Measurements from ENCODE around the gene SNX12.
"Not testable (repeated sequence)": the region's sequence is repeated elsewhere in the genome, so short reads cannot be mapped to it uniquely, and the experiment has no call there.

Gene SNX12

DNA sequence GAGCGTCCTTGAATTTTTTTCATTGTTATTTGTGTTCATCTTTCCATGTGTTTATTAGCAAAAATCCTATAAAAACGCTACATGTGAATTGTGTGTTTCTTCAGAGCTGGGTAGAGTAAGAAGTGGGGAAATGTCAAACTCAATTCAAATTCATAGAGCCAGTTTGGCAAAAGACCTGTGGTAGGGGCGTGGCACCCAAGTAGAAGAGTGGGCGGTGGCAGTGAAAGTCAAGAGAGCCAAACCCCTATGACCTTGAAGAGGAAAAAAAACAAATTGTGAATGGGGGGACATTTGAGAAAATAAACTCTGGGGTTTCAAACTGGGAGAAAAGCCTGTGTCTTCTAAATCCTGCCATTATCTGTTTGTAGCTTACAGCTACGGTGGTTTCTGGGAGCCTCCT is 23.1 kb upstream of the SNX12 start:
- no peak for DNase-seq (ENCODE audit: low read depth, low spot score)

DNA sequence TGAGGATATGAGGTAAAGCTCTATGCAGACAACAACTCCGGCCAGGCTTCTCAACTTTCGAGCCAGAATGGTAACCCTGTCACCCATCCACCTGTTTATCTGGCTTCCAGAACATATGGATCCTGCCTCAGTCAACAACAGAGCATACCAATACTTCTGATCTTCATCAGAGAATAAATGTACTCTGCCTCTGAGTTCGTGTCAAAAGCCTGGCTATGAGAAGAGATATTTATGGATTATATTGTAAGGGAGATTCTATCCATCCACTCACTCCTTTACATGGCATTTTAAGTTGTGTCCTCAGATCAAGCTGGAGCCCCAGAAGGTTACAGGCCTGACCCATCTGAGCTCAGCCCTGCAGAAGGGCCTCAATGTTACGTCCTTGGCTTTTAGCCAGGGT is 17.8 kb upstream of the SNX12 start:
- no peak for DNase-seq (ENCODE audit: low read depth, low spot score)

DNA sequence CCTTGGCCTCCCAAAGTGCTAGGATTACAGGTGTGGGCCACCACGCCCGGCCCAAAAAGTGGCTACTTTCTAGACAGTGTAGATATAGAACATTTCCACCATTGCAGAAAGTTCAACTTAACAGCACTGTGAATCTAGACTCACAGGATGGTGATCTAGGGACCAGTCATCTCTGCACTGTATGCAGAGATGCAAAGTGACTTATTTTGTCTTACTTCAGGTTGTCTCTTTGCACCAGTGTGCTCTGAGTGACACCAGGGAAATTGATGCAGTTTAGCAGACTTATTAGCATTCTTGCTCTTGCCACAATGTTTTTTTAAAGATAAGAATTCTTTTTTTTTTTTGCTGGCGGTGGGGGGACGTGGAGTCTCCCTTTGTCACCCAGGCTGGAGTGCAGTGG is 14.7 kb upstream of the SNX12 start:
- DNase-seq (ENCODE audit: low read depth, low spot score) = no peak

GRCh38 chrX:71082124-71082647 is 14.1 kb upstream of the SNX12 start:
- no peak for DNase-seq (ENCODE audit: low read depth, low spot score)

DNA sequence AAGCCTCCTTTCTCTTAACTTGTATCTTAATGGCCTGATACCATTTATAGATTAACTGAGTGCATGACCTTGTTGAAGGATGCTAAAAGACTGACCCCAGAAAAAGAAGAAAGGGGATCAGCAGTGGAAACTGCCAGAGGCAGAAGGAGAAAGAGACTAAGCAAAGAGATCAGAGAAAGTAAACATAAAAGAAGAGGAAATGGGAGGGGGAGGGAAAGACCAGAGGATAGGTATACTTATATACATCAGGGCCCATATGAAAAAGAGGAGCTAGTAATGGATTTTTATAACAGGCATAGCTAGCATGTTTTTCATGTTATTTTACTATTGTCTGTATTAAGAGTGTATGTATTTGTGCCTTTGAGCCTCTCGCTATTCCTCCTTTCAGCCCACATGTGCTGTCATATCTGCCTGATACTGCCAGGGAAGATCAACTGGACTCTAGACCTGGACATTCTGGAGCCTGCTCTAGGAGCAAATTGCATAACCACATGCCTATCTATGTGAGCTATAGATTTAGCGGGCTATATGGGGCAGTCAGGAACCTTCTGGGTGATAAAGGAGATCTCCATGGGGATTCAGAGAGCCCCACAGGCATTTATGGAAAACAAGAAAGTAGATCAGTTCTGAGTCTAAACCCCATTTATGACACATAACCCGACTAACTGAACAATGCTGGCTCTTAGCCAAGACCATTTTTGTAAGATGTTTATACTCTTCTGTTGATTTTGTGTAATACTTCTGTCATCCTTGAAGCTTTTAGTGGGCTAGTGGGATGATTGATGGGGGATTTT is 13.4 kb upstream of the SNX12 start:
- DNase-seq (ENCODE audit: low read depth, low spot score) = no peak

- no peak for DNase-seq (ENCODE audit: low read depth, low spot score)
These were observed 2.4 kb upstream of the SNX12 start for GRCh38 chrX:71070531-71070930.

DNA sequence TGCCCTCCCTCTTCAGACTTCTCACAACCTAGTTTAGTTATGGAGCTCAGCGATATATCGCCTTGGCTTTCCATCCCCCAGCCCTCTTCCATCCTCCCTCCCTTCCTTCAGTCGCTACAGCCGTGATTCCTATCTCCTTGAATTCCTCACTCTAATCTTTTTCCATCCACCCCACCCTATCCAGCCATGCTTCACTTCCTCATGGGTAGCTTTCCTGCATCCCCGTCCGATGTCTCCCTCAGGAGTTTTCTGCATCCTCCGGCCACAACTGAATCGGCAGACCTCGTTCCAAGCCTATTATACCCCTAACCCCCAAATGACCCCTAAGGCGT is 456 bp downstream of the SNX12 start:
- DNase-seq (ENCODE audit: low read depth, low spot score) = no peak

GRCh38 chrX:71067089-71067488 is 1.0 kb downstream of the SNX12 start:
- DNase-seq (ENCODE audit: low read depth, low spot score) = no peak

- DNase-seq (ENCODE audit: low read depth, low spot score) = no peak
These were observed 8.0 kb downstream of the SNX12 start for GRCh38 chrX:71060127-71060526.

GRCh38 chrX:71057848-71058530 is 10.1 kb downstream of the SNX12 start:
- DNase-seq (ENCODE audit: low read depth, low spot score) = no peak

- no peak for DNase-seq (ENCODE audit: low read depth, low spot score)
These were observed 11.3 kb downstream of the SNX12 start for GRCh38 chrX:71056867-71057266.

GRCh38 chrX:71053217-71053621 is 14.9 kb downstream of the SNX12 start:
- DNase-seq (ENCODE audit: low read depth, low spot score) = no peak

GRCh38 chrX:71052721-71053120 is 15.4 kb downstream of the SNX12 start:
- no peak for DNase-seq (ENCODE audit: low read depth, low spot score)

DNA sequence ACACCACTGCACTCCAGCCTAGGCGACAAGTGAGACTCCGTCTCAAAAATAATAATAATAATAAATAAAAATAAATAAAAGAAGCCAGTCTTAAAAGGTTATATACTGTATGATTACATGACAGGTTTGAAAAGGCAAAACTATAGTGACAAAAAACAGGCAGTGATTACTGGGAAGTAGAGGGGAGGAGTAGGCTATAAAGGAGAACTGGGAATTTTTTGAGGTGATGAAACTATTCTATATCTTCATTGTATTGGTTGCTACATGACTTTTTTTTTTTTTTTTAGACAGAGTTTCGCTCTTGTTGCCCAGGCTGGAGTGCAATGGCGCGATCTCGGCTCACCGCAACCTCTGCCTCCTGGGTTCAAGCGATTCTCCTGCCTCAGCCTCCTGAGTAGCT is 20.2 kb downstream of the SNX12 start:
- DNase-seq (ENCODE audit: low read depth, low spot score) = not testable (repeated sequence)

DNA sequence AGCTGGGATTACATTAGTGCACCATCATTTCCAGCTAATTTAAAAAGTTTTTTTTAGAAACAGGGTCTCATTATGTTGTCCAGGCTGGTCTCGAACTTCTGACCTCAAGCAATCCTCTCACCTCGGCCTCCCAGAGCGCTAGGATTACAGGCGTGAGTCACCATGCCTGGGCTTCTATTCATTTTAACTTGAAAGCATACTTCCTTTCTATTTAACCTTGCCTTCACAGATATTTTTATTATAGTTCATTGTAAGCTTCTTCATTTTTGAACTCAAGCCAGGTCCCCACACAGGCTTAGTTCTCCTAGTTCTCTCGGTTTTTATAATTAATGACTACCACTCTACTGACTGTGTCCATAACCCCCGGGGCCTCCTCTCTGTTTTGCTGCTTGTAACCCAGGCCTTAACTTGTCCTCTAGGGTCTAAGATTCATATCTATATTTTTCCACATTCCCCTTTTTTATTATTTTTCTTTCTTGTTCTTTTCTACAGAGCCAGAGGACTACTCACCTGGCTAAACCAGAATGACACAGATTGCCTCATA is 50.7 kb downstream of the SNX12 start:
- DNase-seq (ENCODE audit: low read depth, low spot score) = no peak
